ENCODE measurements around the gene ZNF341.

DNA sequence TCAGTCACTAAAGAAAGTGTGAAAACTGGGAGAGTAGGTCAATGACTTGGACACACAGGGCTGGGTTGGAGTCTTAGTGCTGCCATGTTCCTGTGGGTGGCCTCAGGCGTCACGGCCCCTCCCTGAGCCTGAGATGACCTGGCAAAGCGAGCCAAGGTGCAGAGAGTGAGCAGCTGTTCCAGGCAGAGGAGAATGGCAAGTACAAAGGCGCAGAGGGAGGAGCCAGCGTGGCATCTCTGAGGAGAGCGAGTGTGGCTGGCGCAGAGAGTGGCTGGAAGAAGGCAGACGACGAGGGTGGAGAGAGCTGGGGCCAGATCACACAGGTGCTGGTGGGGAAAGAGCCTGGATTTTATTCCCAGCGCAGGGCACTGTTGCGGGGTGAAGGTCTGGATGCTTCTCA lies 58.8 kb downstream of the ZNF341 start:
- no peak for TF ChIP-seq EZH2 (IDR thresholded peaks at IDR 0.05; ENCODE audit: borderline replicate concordance, low read depth, low read length, severe bottlenecking)
- TF ChIP-seq CTCF (IDR thresholded peaks at IDR 0.05; ENCODE audit: borderline replicate concordance, extremely low read depth, low read length, poor library complexity, severe bottlenecking), result no peak

Measured in DND-41 (cell line).